ENCODE measurements around the gene PCNX1. TPM values are rescaled to one million over a fixed set of nuclear protein-coding genes. Genes with fewer than 3 reads are reported as not detected.
"Not testable (repeated sequence)": the region's sequence is repeated elsewhere in the genome, so short reads cannot be mapped to it uniquely, and the experiment has no call there.

PCNX1 gene
- total RNA-seq, 1 experiment from 2014 or later, result 24.9 TPM

DNA sequence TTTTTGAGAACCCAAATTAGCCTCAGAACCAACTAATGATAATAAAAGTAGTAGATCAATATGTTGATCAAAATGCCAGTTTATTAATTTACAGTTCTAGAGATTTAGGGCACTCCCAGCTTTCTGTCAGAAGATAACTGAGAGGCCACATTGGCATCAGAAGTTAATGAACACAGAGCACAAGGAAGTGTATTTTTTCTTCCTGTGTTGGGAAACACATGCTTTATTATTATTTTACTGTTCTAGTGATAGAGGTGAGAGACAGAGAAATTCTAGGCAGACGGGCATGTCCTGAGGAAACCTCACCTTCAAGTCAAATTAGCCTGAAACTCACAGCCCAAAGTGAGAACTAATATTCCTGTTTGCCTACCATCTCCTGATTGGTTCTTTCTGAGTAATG is 213.7 kb downstream of the PCNX1 start:
- DNase-seq (ENCODE audit: low read depth), result no peak

DNA sequence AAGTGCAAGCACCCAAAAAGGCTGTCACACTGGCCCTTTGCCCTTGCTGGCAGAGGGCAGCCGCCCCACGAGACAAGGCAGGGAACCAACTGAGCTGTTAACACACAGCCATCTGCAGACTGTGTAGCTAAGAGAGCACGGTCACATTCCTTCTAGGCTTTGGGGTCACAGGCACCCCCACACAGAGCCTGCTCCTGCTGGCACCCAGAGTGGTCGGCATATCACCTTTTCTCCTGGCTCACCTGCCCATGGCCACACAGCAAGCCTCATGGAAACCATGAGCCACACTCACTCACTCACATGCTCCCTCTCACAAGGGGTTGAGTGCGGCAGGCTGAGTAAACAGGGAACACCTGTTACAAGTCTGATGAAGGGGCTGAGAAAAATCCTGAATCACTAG is 214.5 kb downstream of the PCNX1 start:
- no peak for DNase-seq (ENCODE audit: low read depth)

DNA sequence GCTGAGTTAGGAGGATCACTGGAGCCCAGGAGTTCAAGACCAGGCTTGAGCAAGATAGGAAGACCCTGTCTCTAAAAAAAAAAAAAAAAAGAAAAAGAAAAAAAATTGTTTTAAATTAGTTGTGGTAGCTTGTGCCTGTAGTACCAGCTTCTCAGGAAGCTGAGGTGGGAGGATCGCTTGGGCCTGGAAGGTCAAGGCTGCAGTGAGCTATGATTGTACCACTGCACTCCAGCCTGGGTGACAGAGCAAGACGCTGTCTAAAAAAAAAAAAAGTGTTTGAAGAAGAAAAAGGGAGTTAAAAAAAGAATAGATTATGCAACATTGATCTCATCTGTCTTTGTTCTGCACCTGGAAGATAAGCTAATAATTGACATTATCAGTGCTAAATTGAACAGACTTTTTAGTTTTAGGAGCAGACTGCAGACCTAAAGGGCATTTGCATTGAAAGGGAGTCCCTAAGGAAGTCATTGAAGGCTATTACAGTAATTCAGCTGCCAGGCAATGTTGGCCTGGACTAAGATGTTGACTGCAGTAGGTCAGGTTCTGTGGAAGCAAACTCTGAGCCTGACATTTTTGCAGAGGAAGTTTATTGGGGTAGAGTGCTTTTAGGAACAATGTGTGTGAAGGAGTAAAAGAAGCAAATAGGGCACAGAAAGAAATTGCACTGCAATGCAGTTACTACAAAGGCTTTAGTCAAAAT is 215.8 kb downstream of the PCNX1 start:
- DNase-seq (ENCODE audit: low read depth), result no peak

DNA sequence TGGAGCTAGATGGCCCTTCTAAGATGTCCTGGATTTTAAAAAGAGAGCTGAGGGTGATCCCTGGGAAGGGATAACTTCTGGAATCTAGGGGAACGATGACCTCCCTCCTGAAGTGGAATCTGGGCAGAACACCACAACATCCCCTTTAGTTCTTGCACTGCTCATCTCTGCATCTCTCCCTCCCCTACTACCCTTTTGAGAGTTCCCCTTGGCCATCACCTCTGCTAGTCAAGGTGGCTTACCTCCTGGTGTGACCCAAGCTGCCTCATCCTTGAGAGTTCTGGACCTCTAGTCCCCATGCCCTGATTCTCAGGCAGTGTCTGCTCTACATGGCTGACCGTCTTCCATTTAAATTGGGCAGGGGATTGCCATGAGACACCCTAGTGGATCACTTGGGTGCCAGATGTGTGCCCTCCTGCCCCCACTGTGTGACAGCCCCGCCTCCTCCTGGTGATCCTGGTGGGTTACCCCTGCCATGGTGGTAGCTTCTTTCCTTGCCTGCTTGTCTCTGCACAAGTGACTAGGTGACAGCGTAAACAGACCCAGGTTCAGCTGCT is 216.4 kb downstream of the PCNX1 start:
- no peak for DNase-seq (ENCODE audit: low read depth)

DNA sequence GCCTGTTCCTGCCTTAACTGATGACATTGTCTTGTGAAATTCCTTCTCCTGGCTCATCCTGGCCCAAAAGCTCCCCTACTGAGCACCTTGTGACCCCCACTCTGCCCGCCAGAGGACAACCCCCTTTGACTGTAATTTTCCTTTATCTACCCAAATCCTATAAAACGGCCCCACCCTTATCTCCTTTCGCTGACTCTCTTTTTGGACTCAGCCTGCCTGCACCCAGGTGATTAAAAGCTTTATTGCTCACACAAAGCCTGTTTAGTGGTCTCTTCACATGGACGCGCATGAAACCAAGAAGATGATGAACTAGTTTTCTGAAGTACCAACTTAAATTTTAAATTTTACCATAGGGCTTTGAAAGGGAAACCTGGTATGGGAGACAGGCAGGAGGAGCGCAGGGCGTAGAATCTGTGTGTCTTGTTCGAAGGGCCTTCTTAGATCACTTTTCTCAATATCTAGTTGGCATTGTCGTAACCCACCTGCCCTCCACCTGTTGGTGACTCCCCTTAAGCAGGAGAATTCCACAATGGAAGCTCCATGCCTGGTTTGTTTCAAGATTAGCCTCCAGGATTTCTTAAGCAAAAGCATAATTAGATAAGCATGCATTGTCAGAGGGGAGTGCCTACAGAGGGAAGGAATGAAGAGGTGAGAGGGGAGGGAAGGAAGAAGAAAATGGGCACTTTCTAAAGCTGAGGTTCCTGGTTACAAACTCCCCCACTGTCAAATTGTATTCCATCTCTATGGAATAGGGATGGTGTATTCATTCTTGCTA is 222.6 kb downstream of the PCNX1 start:
- not testable (repeated sequence) for DNase-seq (ENCODE audit: low read depth)

DNA sequence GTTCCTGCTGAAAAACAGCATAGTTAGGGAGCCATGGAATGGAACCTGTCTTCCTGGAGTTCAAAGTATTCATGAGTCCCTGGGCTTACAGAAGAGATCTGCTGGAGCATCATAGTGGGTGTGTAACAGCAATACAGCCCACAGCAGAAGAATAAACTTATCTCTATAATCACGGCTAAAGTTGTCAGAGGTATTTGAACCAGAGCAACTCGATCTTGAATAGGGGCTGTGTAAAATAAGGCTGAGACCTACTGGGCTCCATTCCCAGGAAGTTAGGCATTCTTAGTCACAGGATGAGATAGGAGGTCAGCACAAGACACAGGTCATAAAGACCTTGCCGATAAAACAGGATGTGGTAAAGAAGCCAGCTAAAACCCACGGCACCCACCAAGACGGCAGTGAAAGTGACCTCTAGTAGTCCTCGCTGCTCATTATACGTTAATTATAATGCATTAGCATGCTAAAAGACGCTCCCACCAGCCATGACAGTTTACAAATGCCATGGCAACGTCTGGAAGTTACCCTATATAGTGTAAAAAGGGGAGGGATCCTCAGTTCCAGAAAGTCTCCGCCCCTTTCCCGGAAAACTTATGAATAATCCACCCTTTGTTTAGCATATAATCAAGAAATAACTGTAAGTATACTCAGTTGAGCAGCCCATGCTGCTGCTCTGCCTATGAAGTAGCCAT is 223.4 kb downstream of the PCNX1 start:
- DNase-seq (ENCODE audit: low read depth), result peak; percentile 57

DNA sequence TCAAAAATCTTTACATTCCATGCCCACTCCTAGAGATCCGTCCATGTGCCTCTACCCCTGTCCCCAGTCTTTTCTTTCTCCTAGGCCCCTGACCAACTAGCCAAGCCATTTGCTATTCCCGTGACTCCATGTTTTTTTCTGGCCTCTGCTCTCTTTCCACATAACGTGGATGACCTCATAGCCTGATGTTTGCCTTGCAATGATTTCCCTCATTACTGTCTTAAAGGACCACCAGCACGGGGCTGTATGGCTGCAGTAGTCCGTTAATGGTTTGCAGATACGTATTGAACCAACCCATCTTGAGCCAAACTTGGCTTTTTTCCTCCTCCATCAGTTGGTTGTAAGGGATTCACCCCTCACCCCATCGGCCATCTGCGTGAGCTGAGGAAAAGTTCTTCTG is 226.0 kb downstream of the PCNX1 start:
- DNase-seq (ENCODE audit: low read depth), result no peak

DNA sequence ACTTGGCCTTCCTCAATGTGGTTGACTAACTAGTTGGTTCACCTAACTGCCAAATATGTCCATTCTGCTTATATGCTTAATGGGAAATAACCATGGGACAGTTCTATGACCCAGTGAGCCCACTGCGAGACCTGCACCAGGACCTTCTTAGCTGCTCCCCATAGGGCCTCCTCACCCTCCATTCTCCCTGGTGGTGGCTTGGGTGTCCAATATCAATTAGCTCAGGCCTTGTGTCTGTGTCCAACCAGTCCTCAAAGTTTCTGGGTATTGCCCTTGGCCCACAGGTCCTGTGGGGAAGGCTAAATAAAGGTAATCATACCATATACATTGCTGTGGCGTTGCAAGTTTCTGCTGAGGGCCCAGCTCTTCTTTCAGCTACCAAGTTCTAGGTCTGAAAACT is 228.2 kb downstream of the PCNX1 start:
- DNase-seq (ENCODE audit: low read depth), result no peak

DNA sequence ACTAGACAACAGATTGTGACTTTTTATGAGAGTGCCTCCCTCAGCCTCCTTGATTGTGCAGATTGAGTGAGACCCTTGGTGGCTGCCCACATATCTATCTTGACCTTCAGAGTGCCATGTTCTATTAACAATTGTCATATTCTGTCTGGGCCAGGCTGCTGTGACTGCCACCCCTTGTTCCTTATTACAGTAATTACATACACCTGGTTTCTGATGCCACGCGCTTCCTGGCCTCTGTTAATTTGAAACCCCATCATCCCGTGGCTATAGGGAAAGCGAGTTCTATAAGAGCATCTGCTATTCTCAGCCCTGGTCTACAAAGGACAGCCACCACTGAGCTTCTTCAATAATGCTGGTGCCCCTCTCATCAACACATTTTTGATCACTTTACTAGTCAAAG is 228.7 kb downstream of the PCNX1 start:
- DNase-seq (ENCODE audit: low read depth), result no peak

DNA sequence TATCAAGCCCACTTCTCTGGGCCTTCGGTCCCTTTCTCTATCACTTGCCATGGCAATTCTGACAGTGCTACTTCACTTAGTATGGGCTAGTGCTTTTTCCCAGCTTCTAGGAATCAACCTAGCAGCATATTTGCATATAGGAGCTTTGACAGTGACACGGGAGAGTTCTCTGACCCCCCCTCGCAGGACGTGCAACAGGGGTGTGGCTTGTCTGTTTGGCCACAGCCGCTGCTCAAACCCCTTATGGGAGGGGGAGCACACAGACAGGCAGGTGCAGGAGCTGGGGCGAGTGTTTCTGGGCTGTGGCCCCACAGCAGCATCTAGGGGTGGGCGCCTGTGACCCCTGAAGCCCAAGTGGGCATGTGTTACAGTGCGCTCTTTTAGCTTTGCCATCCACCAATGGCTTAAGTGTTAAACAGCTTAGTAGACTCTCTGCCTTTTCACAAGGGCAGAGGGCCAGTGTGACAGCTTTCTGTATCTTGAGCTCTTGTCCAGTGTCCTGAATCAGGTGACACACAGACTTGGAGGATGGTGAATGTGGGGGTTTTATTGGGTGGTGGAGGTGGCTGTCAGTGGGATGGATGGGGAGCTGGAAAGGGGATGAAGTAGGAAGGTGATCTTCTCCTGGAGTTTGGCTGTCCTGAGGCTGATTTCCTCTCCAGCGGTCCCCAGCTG is 229.3 kb downstream of the PCNX1 start:
- DNase-seq (ENCODE audit: low read depth), result no peak

DNA sequence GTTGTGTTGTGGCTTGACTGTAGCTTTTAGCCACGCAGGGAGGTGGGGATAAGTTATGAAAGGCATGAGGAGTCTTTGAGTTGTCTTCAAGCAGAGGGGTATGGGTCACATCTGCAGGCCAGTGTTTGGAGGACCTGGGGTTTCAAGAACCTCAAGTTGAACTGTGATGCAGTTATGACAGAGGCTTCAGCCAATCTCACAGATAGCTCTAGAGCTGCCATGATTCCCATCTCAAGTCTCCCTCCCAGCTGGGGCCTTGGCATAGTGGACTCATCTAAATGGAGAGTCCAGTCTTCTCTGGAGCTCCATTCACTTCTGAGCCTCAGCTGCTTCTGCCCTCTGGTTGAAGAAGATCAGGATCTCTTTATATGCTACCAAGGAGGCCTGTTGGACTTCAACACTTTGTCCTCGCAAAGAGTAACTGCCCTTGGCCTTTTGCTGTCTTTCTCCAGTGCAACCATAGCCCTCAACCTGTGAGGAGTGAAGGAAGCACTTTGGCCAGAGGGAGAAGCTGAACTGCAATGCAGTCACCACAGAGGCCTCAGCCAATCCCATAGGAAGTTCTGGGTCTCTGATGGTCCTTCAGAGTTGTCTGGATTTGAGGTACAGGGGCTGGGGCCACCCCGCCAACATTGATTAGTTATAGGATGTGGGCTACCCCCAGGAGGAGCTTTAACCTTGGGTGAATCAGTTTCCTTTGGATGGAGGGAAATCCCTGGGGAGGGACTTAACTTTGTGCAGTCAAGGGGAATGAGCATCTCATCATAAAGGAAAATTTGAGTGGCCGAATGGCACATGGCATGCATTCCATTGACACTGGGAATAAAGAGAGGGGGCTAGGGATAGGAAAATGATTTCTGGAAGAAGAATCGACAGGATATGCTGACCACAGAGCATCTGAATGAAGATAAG is 230.5 kb downstream of the PCNX1 start:
- DNase-seq (ENCODE audit: low read depth), result no peak

DNA sequence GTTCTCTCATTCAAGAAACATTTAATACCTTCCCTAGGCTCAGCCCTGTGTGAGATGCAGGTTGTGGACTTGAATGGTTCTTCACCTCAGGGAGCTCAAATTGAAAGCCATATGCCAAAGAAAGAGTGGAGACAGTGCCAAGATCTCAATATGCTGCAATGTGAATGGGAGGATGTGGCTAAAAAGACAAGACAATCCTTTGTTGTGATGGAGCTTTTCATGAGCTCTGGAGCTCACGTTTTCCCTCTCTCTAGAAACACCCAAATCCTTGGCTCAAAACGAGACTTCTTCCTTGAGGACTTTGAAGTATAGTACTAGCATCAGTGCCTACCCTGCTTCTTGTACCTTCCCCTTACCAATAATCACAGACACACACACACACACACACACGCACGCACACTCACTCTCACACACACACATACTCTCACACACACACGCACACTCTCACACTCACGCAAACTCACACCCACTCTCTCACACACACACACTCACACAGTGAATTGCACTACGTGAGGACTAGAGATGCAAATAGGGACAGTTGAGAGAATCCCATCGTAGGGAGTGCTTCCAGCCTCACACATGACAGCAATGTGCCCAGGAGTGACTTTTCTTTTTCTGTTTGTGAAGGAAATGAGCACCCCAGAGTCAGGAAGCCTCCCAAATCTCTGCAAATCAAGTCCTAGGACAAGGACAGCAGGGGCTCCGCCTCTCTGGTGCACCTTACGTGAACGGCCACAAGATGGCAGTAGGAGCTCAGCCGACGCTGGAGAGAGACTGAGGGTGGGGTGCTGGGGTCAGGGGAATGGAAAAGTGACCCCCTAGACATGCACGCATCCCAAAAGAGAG is 231.4 kb downstream of the PCNX1 start:
- peak; percentile 43 for DNase-seq (ENCODE audit: low read depth)

DNA sequence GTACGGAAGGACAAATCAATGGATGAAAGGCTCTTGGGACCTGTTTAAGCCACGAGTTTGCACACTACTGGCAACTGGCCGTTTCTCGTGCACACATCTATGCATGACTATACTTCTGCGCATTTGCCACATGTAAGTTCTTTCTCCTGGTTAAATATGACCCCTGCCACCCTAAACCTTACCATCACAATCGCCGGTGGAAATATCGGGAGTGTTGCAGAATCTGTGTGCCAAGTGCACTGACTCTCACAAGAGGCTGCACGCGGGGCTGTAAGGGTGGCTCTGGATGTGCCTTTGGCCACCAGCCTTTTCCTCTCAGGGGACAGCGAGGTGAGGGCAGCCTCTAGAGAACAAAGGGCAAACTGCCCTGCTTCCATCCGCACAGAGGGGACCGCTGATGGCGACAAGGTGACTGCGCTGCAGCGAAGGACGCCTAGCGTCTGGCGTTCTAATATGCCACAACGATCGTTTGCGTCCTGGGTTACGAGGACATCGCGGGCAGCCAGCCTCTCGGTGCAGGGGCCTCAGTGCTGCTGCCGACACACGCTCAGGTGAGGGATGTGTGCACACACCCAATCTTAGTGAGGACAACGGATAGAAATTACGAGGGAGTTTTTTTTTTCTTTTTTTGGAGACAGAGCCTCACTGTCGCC is 232.2 kb downstream of the PCNX1 start:
- no peak for DNase-seq (ENCODE audit: low read depth)

DNA sequence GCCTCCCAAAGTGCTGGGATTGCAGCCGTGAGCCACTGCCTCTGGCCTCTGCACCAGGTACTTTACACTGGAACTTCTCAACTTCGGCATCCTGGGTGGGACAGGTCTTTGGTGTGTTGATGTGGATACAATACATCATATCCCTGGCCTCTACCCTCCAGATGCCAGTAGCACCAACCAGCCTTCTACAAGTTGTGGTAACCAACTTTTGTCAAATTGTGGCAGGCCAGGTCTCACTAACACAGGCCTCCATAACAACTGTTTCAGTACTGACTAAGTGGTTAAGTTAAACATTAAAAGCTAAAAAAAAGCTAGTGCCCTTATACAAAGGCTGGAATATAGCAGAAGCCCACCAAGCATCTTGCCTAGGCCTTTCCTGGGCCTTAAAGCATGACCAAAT is 232.9 kb downstream of the PCNX1 start:
- DNase-seq (ENCODE audit: low read depth), result no peak

DNA sequence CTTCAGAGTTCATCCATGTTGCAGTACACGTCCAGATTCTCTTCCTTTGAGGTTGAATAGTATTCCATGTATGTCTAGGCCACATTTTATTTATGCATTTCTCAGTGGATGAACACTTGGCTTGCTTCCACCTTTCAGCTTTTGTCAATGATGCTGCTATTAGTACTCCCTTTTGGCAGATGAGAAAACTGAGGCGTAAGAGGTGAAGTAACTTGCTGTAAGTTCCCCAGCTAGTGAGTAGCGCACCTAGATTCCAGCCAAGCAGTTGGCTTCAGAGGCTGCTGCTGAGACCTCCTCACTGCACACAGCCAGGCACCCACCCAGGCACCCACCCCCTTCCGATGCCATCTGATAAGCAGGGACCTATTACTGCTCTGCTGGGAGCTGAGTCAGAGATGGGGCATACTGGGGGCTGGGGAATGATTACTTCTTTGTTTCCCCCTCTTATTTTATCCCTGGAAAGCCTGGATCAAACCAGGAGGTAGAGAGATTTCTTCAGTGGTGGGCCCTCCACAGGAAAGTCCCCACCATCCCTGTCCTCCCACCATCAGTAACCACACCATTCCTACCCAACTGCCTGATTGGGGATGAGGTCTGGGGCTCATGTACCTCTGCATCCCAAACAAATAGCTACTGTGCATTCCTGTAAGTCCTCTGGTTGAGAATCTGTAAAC is 234.6 kb downstream of the PCNX1 start:
- no peak for DNase-seq (ENCODE audit: low read depth)

DNA sequence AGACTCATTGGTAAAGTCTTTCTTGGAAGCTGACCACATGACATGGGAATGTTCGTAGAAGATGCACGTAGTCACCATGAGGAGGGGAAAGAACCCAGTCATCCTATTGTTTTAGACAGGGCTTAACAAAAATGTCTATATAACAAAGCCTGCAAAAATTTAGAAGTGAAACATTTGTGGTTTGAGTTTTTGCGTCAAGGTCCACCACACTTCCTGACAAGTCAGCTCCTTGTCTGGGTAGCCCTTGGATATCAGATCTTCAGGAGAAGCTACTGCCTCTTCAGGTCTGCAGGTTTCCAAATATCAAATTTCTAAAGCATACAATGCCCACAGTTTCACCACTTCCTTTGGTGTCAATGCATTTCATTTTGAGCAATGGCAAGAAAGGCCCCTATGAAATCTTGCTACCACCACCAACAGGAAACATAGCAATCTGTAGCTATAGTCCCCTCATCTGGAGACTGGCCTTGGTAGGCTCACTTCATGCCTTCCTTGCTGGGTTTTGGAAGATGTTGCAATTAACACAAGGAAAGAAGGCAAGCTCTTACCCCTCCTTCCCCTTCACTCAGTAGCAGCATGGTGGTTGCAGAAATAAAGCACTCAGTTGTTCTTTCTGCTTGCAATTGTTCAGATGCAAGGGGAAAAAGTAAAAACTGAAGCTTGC is 235.2 kb downstream of the PCNX1 start:
- DNase-seq (ENCODE audit: low read depth), result peak; percentile 83

DNA sequence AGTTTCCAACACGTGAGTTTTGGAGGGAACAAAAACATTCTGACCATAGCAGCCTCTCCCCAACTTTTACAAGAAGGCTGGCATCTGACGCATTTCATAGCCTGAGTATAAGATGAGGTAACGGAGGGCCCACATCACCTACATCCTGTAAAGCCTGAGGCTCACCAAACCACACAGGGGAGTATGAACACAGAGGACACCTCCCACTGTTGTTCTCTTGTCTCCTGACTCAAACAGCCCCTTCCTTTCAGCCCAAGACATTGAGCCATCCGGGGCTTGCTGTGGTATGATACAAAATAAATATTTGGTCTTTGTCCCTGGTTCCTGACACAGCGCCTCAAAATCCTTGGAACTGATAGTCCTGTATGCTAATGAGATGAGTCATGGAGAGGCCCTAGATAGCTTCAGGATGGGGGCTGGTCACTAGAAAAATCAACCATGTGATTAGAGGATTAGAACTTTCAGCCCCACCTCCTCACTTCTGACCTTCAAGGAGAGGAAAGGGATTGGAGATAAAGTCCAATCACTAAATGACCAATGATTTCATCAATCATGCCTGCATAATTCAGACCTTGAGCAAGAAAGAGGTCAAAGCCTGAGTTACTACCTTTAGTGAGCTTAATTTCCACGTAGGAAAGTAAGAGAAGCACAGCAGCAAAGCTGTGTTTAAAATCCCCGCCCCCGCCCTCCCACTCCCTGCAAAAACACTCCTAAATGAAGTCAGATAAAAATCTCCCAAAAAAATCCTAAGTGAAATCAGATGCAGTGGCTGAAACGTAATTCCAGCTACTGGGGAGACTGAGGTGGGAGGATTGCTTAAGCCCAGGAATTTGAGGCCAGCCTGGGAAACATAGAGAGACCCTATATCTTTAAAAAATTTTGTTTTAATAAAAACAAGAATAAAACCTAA is 236.4 kb downstream of the PCNX1 start:
- DNase-seq (ENCODE audit: low read depth), result peak; percentile 71
